GM12891 (cell line): ENCODE data around the gene LCAT. TPM values are rescaled to one million over a fixed set of nuclear protein-coding genes. Genes with fewer than 3 reads are reported as not detected.

Source experiments
- DNase-seq: peaks from one replicate; pipeline ENCODE4 v3.0.0; 2011; ENCODE audit warnings: low spot score; ENCODE audit not compliant: insufficient read length
- FAIRE-seq: peaks from 2 replicates; lab custom pipeline; 2011; peaks lifted over from hg19 to GRCh38; lab: Jason Lieb, UNC
- PAX5 ChIP-seq: IDR thresholded peaks from 2 replicates; pipeline ENCODE4 v1.6.1; 2011; ENCODE audit warnings: low read length, moderate library complexity, mild to moderate bottlenecking; ENCODE audit not compliant: insufficient read depth, severe bottlenecking
- POLR2A ChIP-seq: IDR thresholded peaks from 2 replicates; pipeline ENCODE4 v1.6.1; 2011; ENCODE audit warnings: low read depth, low read length, control low read depth
- POLR2AphosphoS5 ChIP-seq: IDR thresholded peaks from 2 replicates; pipeline ENCODE4 v1.6.1; 2011; ENCODE audit warnings: low read depth, low read length, control low read depth
- POU2F2 ChIP-seq: IDR thresholded peaks from 2 replicates; pipeline ENCODE4 v1.6.1; 2011; ENCODE audit warnings: low read depth, mild to moderate bottlenecking, control low read depth, low read length, moderate library complexity
- SPI1 ChIP-seq: IDR thresholded peaks from 2 replicates; pipeline ENCODE4 v1.6.1; 2011; ENCODE audit warnings: low read depth, low read length, control low read depth
- TAF1 ChIP-seq: IDR thresholded peaks from 2 replicates; pipeline ENCODE4 v1.6.1; 2011; ENCODE audit warnings: low read depth, low read length, control low read depth
- polyA plus RNA-seq: library from polyadenylated mRNA; unstranded; fragments of >200 nt; gene quantifications from one replicate; pipeline ENCODE4 v1.2.1, GENCODE V29; 2012; ENCODE audit warnings: low read depth, missing spikeins, inconsistent platforms; ENCODE audit not compliant: missing spikeins

LCAT gene, protein sequence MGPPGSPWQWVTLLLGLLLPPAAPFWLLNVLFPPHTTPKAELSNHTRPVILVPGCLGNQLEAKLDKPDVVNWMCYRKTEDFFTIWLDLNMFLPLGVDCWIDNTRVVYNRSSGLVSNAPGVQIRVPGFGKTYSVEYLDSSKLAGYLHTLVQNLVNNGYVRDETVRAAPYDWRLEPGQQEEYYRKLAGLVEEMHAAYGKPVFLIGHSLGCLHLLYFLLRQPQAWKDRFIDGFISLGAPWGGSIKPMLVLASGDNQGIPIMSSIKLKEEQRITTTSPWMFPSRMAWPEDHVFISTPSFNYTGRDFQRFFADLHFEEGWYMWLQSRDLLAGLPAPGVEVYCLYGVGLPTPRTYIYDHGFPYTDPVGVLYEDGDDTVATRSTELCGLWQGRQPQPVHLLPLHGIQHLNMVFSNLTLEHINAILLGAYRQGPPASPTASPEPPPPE
- polyA plus RNA-seq, result 7.0 TPM

GRCh38 chr16:67943619-67944504, at the start of gene LCAT:
LCAT (minus strand) TSS chr16:67944120; CDS start chr16:67944101, 19 bp downstream.
- DNase-seq (no peak), FAIRE-seq (no peak)
- TF ChIP-seq PAX5 (no peak), POLR2AphosphoS5 (no peak), POLR2A (no peak), POU2F2 (no peak), TAF1 (no peak), SPI1 (no peak)

DNA sequence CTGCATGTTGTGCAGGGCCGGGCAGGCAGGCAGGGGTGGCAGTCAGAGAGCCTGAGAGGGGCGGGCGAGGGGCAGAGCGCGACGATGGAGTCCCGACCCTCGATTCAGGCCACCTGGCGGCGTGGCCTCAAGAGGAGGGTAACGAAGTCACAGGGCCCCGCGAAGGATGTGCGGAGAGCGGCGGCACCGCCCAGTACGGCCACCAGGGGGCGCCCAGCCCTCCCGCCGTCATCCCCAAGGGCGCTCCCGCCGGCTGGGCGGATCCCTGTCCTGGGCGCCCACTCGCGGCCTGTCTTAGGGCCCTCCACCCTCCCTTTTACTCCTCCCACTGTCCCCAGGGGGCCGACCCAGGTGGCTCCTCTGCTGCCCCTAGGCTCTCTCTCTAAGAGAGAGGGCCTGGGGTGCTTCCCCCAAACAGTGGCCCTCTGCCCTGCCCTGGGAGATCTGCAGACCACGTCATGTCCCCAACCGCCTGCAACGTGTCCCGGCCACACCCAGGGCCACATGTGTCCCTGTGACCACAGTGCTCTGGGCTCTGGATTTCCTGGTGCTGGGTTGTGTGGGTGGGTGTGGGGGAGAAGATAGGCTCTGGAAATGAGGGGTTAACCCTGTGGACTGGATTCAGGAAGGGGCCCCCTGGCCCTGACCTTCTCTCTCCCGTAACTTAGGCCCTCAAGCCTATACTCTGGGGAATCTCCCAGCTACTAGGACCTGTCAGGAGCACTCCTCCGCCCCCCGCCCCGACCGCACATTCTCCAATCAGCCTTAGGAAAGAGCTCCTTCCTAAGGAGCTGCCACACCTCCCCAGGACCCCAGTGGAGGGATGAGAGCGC, 49.5 kb upstream of the LCAT start:
- DNase-seq (peak; percentile 85), FAIRE-seq (peak; percentile 86)
- TF ChIP-seq POU2F2 (no peak), TAF1 (no peak), POLR2A (no peak), PAX5 (no peak)

- TF ChIP-seq POLR2AphosphoS5 (no peak), SPI1 (no peak), POU2F2 (no peak), PAX5 (no peak), TAF1 (no peak), POLR2A (no peak)
- FAIRE-seq, result no peak
- DNase-seq, result no peak
Observed at GRCh38 chr16:67992661-67993206, 48.8 kb upstream of the LCAT start.

- FAIRE-seq (no peak), DNase-seq (no peak)
- TF ChIP-seq POLR2AphosphoS5 (no peak), POLR2A (no peak), SPI1 (no peak), POU2F2 (no peak), TAF1 (no peak), PAX5 (no peak)
Observed at GRCh38 chr16:67990018-67990386, 46.1 kb upstream of the LCAT start.

DNA sequence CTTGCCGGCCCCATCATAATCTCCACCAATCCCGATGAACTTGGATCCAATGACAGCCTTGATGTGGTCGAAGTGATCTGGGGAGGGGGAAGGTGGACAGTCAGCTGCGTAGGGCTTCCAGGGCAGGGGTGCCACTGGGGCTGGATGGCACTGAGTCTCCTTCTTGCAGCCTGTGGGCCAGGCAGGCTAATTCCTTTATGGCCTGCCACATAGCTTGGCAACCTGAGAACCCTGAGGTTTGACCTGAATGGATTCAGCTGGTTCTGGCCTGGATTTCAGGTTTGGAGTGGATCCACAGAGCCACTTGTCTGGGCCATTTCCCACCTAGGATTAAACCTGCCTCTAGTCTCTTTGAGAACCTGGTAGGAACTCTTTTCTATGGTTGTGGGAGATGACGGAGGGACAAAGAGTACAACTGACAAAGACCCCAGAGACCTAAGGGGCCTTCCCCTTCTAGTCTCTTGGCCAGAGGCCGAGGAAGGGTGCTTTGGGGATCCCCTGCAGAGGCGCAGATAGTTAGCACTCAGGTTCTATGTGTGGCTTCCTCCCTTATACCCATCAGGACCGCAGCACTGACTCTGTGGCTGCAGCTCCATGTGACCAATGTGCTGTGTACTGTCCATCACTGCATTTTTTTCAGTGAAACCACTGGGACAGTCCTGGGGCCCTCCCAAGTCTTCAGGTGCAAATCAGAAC, 45.5 kb upstream of the LCAT start:
- TF ChIP-seq POLR2A (no peak), POLR2AphosphoS5 (no peak), SPI1 (peak; percentile 30; the same call in 1 of the 2 replicates), TAF1 (no peak)
- no peak for FAIRE-seq
- DNase-seq, result no peak

DNA sequence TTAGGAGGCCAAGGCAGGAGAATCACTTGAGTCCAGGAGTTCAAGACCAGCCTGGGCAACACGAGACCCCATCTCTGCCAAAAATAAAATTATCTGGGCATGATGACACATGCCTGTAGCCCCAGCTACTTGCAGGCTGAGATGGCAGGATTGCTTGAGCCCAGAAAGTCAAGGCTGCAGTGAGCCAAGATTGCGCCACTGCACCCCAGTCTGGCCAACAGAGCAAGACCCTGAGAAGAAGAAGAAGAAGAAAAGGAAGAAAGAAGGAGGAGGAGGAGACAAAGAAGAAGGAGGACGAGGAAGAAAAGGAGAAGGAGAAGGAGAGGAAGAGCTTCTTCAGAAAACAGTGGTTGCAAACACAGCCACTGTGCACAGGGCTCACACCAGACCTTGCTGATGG, 44.8 kb upstream of the LCAT start:
- FAIRE-seq (no peak), DNase-seq (no peak)
- TF ChIP-seq SPI1, result no peak
- TF ChIP-seq POLR2A, result no peak
- no peak for TF ChIP-seq PAX5
- no peak for TF ChIP-seq TAF1
- no peak for TF ChIP-seq POU2F2

- TF ChIP-seq POLR2A (no peak), POU2F2 (no peak), POLR2AphosphoS5 (no peak)
- DNase-seq (no peak), FAIRE-seq (no peak)
Observed at GRCh38 chr16:67987460-67988160, 43.7 kb upstream of the LCAT start.

- TF ChIP-seq POLR2A (no peak), PAX5 (no peak), TAF1 (no peak), POLR2AphosphoS5 (no peak), SPI1 (no peak), POU2F2 (no peak)
- FAIRE-seq (no peak), DNase-seq (no peak)
Observed at GRCh38 chr16:67986949-67987348, 43.0 kb upstream of the LCAT start.
